H1 (cell line): Measurements from ENCODE around the gene CCDC30. TPM values are rescaled to one million over a fixed set of nuclear protein-coding genes. Genes with fewer than 3 reads are reported as not detected.
A peak's percentile ranks its signal among the peaks of the same experiment; 100 is the strongest.
"Not testable (repeated sequence)": the region's sequence is repeated elsewhere in the genome, so short reads cannot be mapped to it uniquely, and the experiment has no call there.

Experiments
- CTCF ChIA-PET: fragments of 300-600 bp; sonication (Branson Sonifier 250); formaldehyde crosslinking; loops from one replicate; lab custom pipeline; 2021; ENCODE audit not compliant: partially characterized antibody; lab: Charles Lee
- POLR2A ChIA-PET: fragments of 300-600 bp; sonication (Branson Sonifier 250); formaldehyde crosslinking; loops from one replicate; lab custom pipeline; 2021; ENCODE audit warnings: inconsistent platforms; ENCODE audit not compliant: partially characterized antibody; lab: Charles Lee
- DNase-seq, 2 experiments: peaks; one replicate each; pipeline versions ENCODE4 v3.0.0 to v3.0.0-alpha.2; 2010 to 2022; ENCODE audit warnings: low spot score in 2 of 2, low read depth in 1 of 2, mixed read lengths in 1 of 2
- FAIRE-seq: peaks from 2 replicates; lab custom pipeline; 2011; peaks lifted over from hg19 to GRCh38; lab: Jason Lieb, UNC
- H2AFZ ChIP-seq: 2 replicates; pipeline ENCODE4 v1.8.1; 2012; ENCODE audit warnings: low read length, inconsistent platforms
- H2AK5ac ChIP-seq: 2 replicates; pipeline ENCODE4 v1.6.1; 2013; ENCODE audit warnings: low read depth, low read length
- H2BK120ac ChIP-seq: replicated peaks from 2 replicates; pipeline ENCODE3; 2013; ENCODE audit warnings: low read depth, low read length, inconsistent platforms
- H2BK12ac ChIP-seq: 2 replicates; pipeline ENCODE4 v1.6.1; 2013; ENCODE audit warnings: low read depth, low read length
- H2BK15ac ChIP-seq: 2 replicates; pipeline ENCODE4 v1.6.1; 2013; ENCODE audit warnings: low read length
- H2BK20ac ChIP-seq: 2 replicates; pipeline ENCODE4 v1.6.1; 2013; ENCODE audit warnings: low read length
- H2BK5ac ChIP-seq: 2 replicates; pipeline ENCODE4 v1.6.1; 2013; ENCODE audit warnings: low read depth, low read length
- H3K14ac ChIP-seq: 2 replicates; pipeline ENCODE4 v1.6.1; 2013; ENCODE audit warnings: inconsistent platforms; ENCODE audit not compliant: insufficient read length
- H3K18ac ChIP-seq: 2 replicates; pipeline ENCODE4 v1.6.1; 2013; ENCODE audit warnings: low read length; ENCODE audit errors: extremely low read depth
- H3K23ac ChIP-seq: 2 replicates; pipeline ENCODE4 v1.6.1; 2013; ENCODE audit warnings: inconsistent platforms; ENCODE audit not compliant: insufficient read length
- H3K23me2 ChIP-seq: 2 replicates; pipeline ENCODE4 v1.6.1; 2013; ENCODE audit warnings: low read depth, low read length
- H3K27ac ChIP-seq: 2 replicates; pipeline ENCODE4 v1.6.1; 2011; ENCODE audit warnings: low read depth, low read length, inconsistent platforms
- H3K27me3 ChIP-seq, 4 experiments: replicated peaks in 1 of 4; 1 replicate in 1 of 4; 2 replicates in 3 of 4; pipeline versions ENCODE4 v1.6.1 to v1.8.1; 2011 to 2013; ENCODE audit warnings: low read length in 3 of 4, mild to moderate bottlenecking in 3 of 4, inconsistent platforms in 2 of 4, mixed read lengths in 2 of 4, moderate library complexity in 1 of 4; ENCODE audit not compliant: control insufficient read depth in 3 of 4, insufficient read depth in 3 of 4; ENCODE audit errors: extremely low read depth in 1 of 4
- H3K36me3 ChIP-seq, 4 experiments: 2 replicates each; pipeline versions ENCODE4 v1.6.1 to v1.8.1; 2011 to 2013; ENCODE audit warnings: mild to moderate bottlenecking in 4 of 4, low read length in 3 of 4, moderate library complexity in 2 of 4, control low read depth in 1 of 4, inconsistent platforms in 1 of 4; ENCODE audit not compliant: insufficient read depth in 4 of 4, control insufficient read depth in 2 of 4
- H3K4ac ChIP-seq: replicated peaks from 2 replicates; pipeline ENCODE3; 2013; ENCODE audit warnings: low read length, low read depth, mixed read lengths, inconsistent platforms; ENCODE audit not compliant: insufficient read length
- H3K4me1 ChIP-seq, 4 experiments: replicated peaks in 1 of 4; 1 replicate in 1 of 4; 2 replicates in 3 of 4; pipeline versions ENCODE4 v1.6.1 to v1.8.1; 2011 to 2013; ENCODE audit warnings: low read length in 3 of 4, inconsistent platforms in 2 of 4, mixed read lengths in 1 of 4; ENCODE audit not compliant: insufficient read depth in 4 of 4, control insufficient read depth in 3 of 4
- H3K4me2 ChIP-seq, 2 experiments: 2 replicates each; pipeline versions ENCODE4 v1.6.1 to v1.8.1; 2011 to 2013; ENCODE audit warnings: low read depth in 2 of 2, low read length in 2 of 2, control low read depth in 1 of 2, inconsistent platforms in 1 of 2, mild to moderate bottlenecking in 1 of 2; ENCODE audit not compliant: insufficient read depth in 1 of 2
- H3K4me3 ChIP-seq, 4 experiments: fragments of 200-600, 300-600 bp in 1 of 4; sonication (generic), shearing (Covaris generic), sonication (Bioruptor Twin) in 1 of 4; 2 replicates each; pipeline versions ENCODE4 v1.5.1 to v1.8.1; 2011 to 2016; ENCODE audit warnings: low read length in 4 of 4, low read depth in 3 of 4, control low read depth in 2 of 4, inconsistent platforms in 2 of 4, mild to moderate bottlenecking in 2 of 4, mixed read lengths in 1 of 4, moderate library complexity in 1 of 4; ENCODE audit not compliant: insufficient read depth in 2 of 4; ENCODE audit errors: extremely low read depth in 1 of 4
- H3K56ac ChIP-seq: replicated peaks from 2 replicates; pipeline ENCODE3; 2013; ENCODE audit warnings: low read depth, mild to moderate bottlenecking, mixed read lengths, low read length, inconsistent platforms; ENCODE audit not compliant: insufficient read length
- H3K79me1 ChIP-seq: 2 replicates; pipeline ENCODE4 v1.6.1; 2013; ENCODE audit warnings: low read depth, low read length, control low read depth
- H3K79me2 ChIP-seq, 2 experiments: 2 replicates each; pipeline versions ENCODE4 v1.6.1 to v1.8.1; 2012 to 2013; ENCODE audit warnings: low read length in 2 of 2, mild to moderate bottlenecking in 2 of 2, inconsistent platforms in 1 of 2; ENCODE audit not compliant: insufficient read depth in 2 of 2, control insufficient read depth in 1 of 2
- H3K9ac ChIP-seq, 4 experiments: replicated peaks in 1 of 4; 1 replicate in 1 of 4; 2 replicates in 3 of 4; pipeline versions ENCODE4 v1.6.1 to v1.8.1; 2011 to 2013; ENCODE audit warnings: low read depth in 3 of 4, low read length in 3 of 4, control low read depth in 2 of 4, mild to moderate bottlenecking in 2 of 4, moderate library complexity in 2 of 4, inconsistent platforms in 1 of 4; ENCODE audit errors: extremely low read depth in 1 of 4
- H3K9me3 ChIP-seq, 2 experiments: 2 replicates each; pipeline versions ENCODE4 v1.6.1 to v1.8.1; 2012 to 2013; ENCODE audit warnings: mild to moderate bottlenecking in 2 of 2, moderate library complexity in 2 of 2, control low read depth in 1 of 2, inconsistent platforms in 1 of 2, low read depth in 1 of 2, low read length in 1 of 2, mixed read lengths in 1 of 2; ENCODE audit not compliant: insufficient read depth in 2 of 2
- H4K20me1 ChIP-seq, 2 experiments: replicated peaks in 1 of 2; 2 replicates each; pipeline versions ENCODE3 to v1.8.1; 2011 to 2013; ENCODE audit warnings: inconsistent platforms in 2 of 2, low read length in 2 of 2, mild to moderate bottlenecking in 1 of 2; ENCODE audit not compliant: insufficient read depth in 2 of 2, control insufficient read depth in 1 of 2
- H4K5ac ChIP-seq: 2 replicates; pipeline ENCODE4 v1.6.1; 2013; ENCODE audit warnings: low read length, low read depth, mixed read lengths, inconsistent platforms; ENCODE audit not compliant: insufficient read length
- H4K8ac ChIP-seq: 2 replicates; pipeline ENCODE4 v1.8.0; 2013; ENCODE audit warnings: mild to moderate bottlenecking, moderate library complexity, low read length, inconsistent platforms; ENCODE audit not compliant: insufficient read depth; ENCODE audit errors: extremely low read depth
- H4K91ac ChIP-seq: replicated peaks from 2 replicates; pipeline ENCODE3; 2013; ENCODE audit warnings: low read length, mixed read lengths, inconsistent platforms; ENCODE audit not compliant: insufficient read length
- TAF7 ChIP-seq: optimal IDR thresholded peaks from 2 replicates; pipeline ENCODE3; 2011; ENCODE audit warnings: low read depth, mild to moderate bottlenecking, inconsistent platforms, low read length, moderate library complexity, borderline replicate concordance
- WGBS, 2 experiments: shearing (Covaris generic) in 1 of 2; methylation state at CpG; one replicate each; pipeline versions ENCODE4 v1.1.6 to v1.1.7; 2013 to 2015; ENCODE audit warnings: low lambda C conversion rate in 2 of 2, mixed read lengths in 2 of 2, inconsistent platforms in 1 of 2, low coverage in 1 of 2, missing lambda C conversion rate in 1 of 2; ENCODE audit not compliant: insufficient replicate concordance in 2 of 2, insufficient coverage in 1 of 2, insufficient read length in 1 of 2; ENCODE audit errors: extremely low coverage in 1 of 2, missing lambda C conversion rate in 1 of 2; 5-methylcytosine and 5-hydroxymethylcytosine counted together
- polyA plus RNA-seq, 7 experiments: library from polyadenylated mRNA; depleted of rRNA in 3 of 7; stranded (reverse) in 5 of 7; unstranded in 2 of 7; fragments of >200 nt in 5 of 7; fragments of 200-250 nt in 2 of 7; gene quantifications; 1 replicate in 5 of 7; 2 replicates in 1 of 7; 4 replicates in 1 of 7; pipeline versions ENCODE4 v1.2.1 to v1.2.3, GENCODE V29; 2011 to 2013; ENCODE audit warnings: missing spikeins in 2 of 7, mixed read lengths in 2 of 7
- total RNA-seq: library from RNA; stranded (reverse); fragmentation: NEBNext Ultra II Directional; extraction: Animal tissue kit (Norgen Biotek cat#: 25700); gene quantifications from 2 replicates; pipeline ENCODE4 v1.2.1, GENCODE V29; 2021

Gene CCDC30
- total and polyA plus RNA-seq, 2 of the 8 experiments (the other 6 are each of a cell fraction or from before 2014, with no cell fraction given) = 0.60 to 1.8 TPM

DNA sequence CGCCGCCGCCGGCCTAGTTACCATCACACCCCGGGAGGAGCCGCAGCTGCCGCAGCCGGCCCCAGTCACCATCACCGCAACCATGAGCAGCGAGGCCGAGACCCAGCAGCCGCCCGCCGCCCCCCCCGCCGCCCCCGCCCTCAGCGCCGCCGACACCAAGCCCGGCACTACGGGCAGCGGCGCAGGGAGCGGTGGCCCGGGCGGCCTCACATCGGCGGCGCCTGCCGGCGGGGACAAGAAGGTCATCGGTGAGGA, 219.3 kb downstream of the CCDC30 start:
- not testable (repeated sequence) for H3K9me3 ChIP-seq, H3K4me1 ChIP-seq, DNase-seq, H3K56ac ChIP-seq, H3K27ac ChIP-seq, H3K14ac ChIP-seq, H2BK120ac ChIP-seq, H3K23ac ChIP-seq, H2BK5ac ChIP-seq, H3K4ac ChIP-seq, H2AFZ ChIP-seq, H2BK20ac ChIP-seq, H4K8ac ChIP-seq, H2BK15ac ChIP-seq, H4K91ac ChIP-seq, H4K5ac ChIP-seq, H3K79me1 ChIP-seq, FAIRE-seq, H3K27me3 ChIP-seq, H2BK12ac ChIP-seq, H3K18ac ChIP-seq, H2AK5ac ChIP-seq
- peak overlapping the region; percentile 83 to 99 (median 94); a peak in 6 of 8 replicates for H3K4me3 ChIP-seq
- CTCF ChIA-PET = interaction anchor here (0.9 to 1.3 kb wide), 3 partner anchors 53 to 96 kb away, joined by 3 read pairs; no protein-coding TSS in a partner anchor
- POLR2A ChIA-PET = interaction anchor here (0.7 to 7.3 kb wide), 44 partner anchors 9 to 410 kb away, joined by 3 to 94 read pairs (median 5); partner anchors contain the start of genes C1orf50, CLDN19, P3H1 and PPCS
- peaks cover 0 to 29% (median 8%) of the 10 kb centered on the region in 4 experiments; a peak in 6 of 8 replicates for H3K36me3 ChIP-seq
- TF ChIP-seq TAF7 = peak; percentile 74
- peak overlapping the region in 3 of 4 experiments; percentile 43 to 90 (median 88); a peak in 5 of 7 replicates for H3K9ac ChIP-seq
- H4K20me1 ChIP-seq = peaks cover 24 to 30% of the 10 kb centered on the region in 2 experiments
- peaks cover 43 to 66% of the 10 kb centered on the region in 2 experiments for H3K79me2 ChIP-seq
- WGBS, 2 experiments = 0% methylated on average over 1 of the region's 33 CpGs; no CpG with 5 or more reads in 1 of the 2 experiments
- H3K23me2 ChIP-seq = peaks cover 16% of the 10 kb centered on the region
- H3K4me2 ChIP-seq = peak overlapping the region in 1 of 2 experiments; percentile 84; a peak in 2 of 4 replicates
